K562 (cell line): ENCODE measurements around the gene SLC6A16. TPM values are rescaled to one million over a fixed set of nuclear protein-coding genes. Genes with fewer than 3 reads are reported as not detected.

Experiments
- BRCA1 ChIP-seq, 2 experiments: fragments of 450-650 bp in 1 of 2; sonication (generic) in 1 of 2; formaldehyde crosslinking in 1 of 2; IDR thresholded peaks; 2 replicates each; pipeline versions ENCODE4 v1.5.0 to v1.6.1; 2017 to 2020; ENCODE audit warnings: mild to moderate bottlenecking in 1 of 2, missing genetic modification reagents in 1 of 2
- CHCHD3 ChIP-seq: fragments of 250-450 bp; sonication (Bioruptor Pico); IDR thresholded peaks from 2 replicates; pipeline ENCODE4 v2.1.2; 2022; ENCODE audit warnings: mild to moderate bottlenecking
- EGR1 ChIP-seq: fragments of 450-650 bp; conservative IDR thresholded peaks from 2 replicates; pipeline ENCODE4 v1.6.1; 2017; ENCODE audit warnings: mild to moderate bottlenecking
- ERF ChIP-seq: fragments of 450-650 bp; formaldehyde crosslinking; IDR thresholded peaks from 2 replicates; pipeline ENCODE4 v1.4.0; 2020; ENCODE audit warnings: mild to moderate bottlenecking, mixed read lengths
- NONO ChIP-seq, 2 experiments: fragments of 200-400 bp in 1 of 2; fragments of 450-650 bp in 1 of 2; formaldehyde crosslinking in 1 of 2; IDR thresholded peaks; 2 replicates each; pipeline ENCODE4 v1.6.1; 2017; ENCODE audit warnings: low read depth in 2 of 2, mild to moderate bottlenecking in 2 of 2, moderate library complexity in 2 of 2, low read length in 1 of 2
- POLR3A ChIP-seq: IDR thresholded peaks from 2 replicates; pipeline ENCODE4 v1.6.1; 2011; ENCODE audit warnings: borderline replicate concordance, mild to moderate bottlenecking, moderate library complexity; ENCODE audit not compliant: insufficient read length, insufficient read depth; ENCODE audit errors: extremely low read depth
- PTTG1 ChIP-seq: fragments of 450-650 bp; IDR thresholded peaks from 2 replicates; pipeline ENCODE4 v1.6.1; 2016; ENCODE audit warnings: low read depth, mild to moderate bottlenecking, missing genetic modification characterization, missing compliant biosample characterization
- SRF ChIP-seq, 2 experiments: fragments of 250-450, 450-650 bp in 1 of 2; sonication (Bioruptor Pico) in 1 of 2; sonication (generic) in 1 of 2; formaldehyde crosslinking; IDR thresholded peaks; 2 replicates each; pipeline versions ENCODE4 v1.5.0 to v1.5.1; 2020 to 2022; ENCODE audit warnings: mild to moderate bottlenecking in 1 of 2, missing genetic modification reagents in 1 of 2
- TAL1 ChIP-seq: fragments of 450-650 bp; IDR thresholded peaks from 2 replicates; pipeline ENCODE4 v1.6.1; 2016; ENCODE audit warnings: mild to moderate bottlenecking
- U2AF2 ChIP-seq: fragments of 200-400 bp; formaldehyde crosslinking; optimal IDR thresholded peaks from 2 replicates; pipeline ENCODE3; 2017; ENCODE audit warnings: low read depth, mild to moderate bottlenecking, low read length
- ZBTB7A ChIP-seq: IDR thresholded peaks from 2 replicates; pipeline ENCODE4 v1.6.1; 2011; ENCODE audit warnings: low read depth, mild to moderate bottlenecking, low read length, moderate library complexity, borderline replicate concordance; ENCODE audit not compliant: control insufficient read depth
- ZFP36 ChIP-seq: fragments of 150-350 bp; IDR thresholded peaks from 2 replicates; pipeline ENCODE4 v1.6.1; 2018; ENCODE audit warnings: low read length, low read depth; ENCODE audit not compliant: partially characterized antibody
- ZNF699 ChIP-seq: fragments of 250-450 bp; sonication (Bioruptor Pico); IDR thresholded peaks from 2 replicates; pipeline ENCODE4 v1.8.0; 2021; ENCODE audit warnings: mild to moderate bottlenecking, moderate library complexity; ENCODE audit not compliant: insufficient replicate concordance
- polyA plus RNA-seq, 8 experiments: library from polyadenylated mRNA; depleted of rRNA in 4 of 8; stranded (reverse) in 5 of 8; unstranded in 3 of 8; fragments of >200 nt; fragmentation: Nextera tagmentation in 2 of 8; fragmentation: Illumina TruSeq in 1 of 8; extraction: Ambion mirVana in 2 of 8; extraction: Trizol in 1 of 8; gene quantifications; 2 replicates each; pipeline versions ENCODE4 v1.2.1 to v1.2.3, GENCODE V29; 2011 to 2014; ENCODE audit warnings: inconsistent platforms in 1 of 8, missing spikeins in 1 of 8
- total RNA-seq, 7 experiments: library from RNA; depleted of rRNA in 6 of 7; stranded (reverse); fragments of >200 nt in 6 of 7; fragmentation: Illumina TruSeq in 2 of 7; extraction: Trizol in 2 of 7; gene quantifications; 2 replicates each; pipeline versions ENCODE4 v1.2.1 to v1.2.3, GENCODE V29; 2011 to 2021; ENCODE audit warnings: low replicate concordance in 1 of 7
- TF ChIP-seq, protein P1 (sequence below), 2 experiments: fragments of 450-650 bp in 1 of 2; IDR thresholded peaks; 2 replicates each; pipeline ENCODE4 v1.6.1; 2011 to 2017; ENCODE audit warnings: low read depth in 2 of 2, antibody characterized with exemption in 1 of 2, borderline replicate concordance in 1 of 2, low read length in 1 of 2, mild to moderate bottlenecking in 1 of 2, mixed read lengths in 1 of 2; ENCODE audit not compliant: control insufficient read depth in 1 of 2
- TF ChIP-seq, protein P2 (sequence below): conservative IDR thresholded peaks from 2 replicates; pipeline ENCODE4 v1.6.1; 2011; ENCODE audit warnings: low read depth, mild to moderate bottlenecking, low read length; ENCODE audit not compliant: control insufficient read depth
- TF ChIP-seq, protein P3 (sequence below): fragments of 250-450 bp; sonication (Bioruptor Pico); IDR thresholded peaks from 2 replicates; pipeline ENCODE4 v1.8.0; 2022; ENCODE audit warnings: moderate library complexity, mild to moderate bottlenecking, inconsistent platforms
- TF ChIP-seq, protein P4 (sequence below), 2 experiments: fragments of 450-650 bp; IDR thresholded peaks; 2 replicates each; pipeline ENCODE4 v1.6.1; 2018; ENCODE audit warnings: mild to moderate bottlenecking in 2 of 2, low read depth in 1 of 2; ENCODE audit not compliant: partially characterized antibody in 2 of 2

Gene SLC6A16
- total and polyA plus RNA-seq, 9 of the 15 experiments (the other 6 are each of a cell fraction or from before 2014, with no cell fraction given), result 0.05 to 0.95 (median 0.36) TPM

DNA sequence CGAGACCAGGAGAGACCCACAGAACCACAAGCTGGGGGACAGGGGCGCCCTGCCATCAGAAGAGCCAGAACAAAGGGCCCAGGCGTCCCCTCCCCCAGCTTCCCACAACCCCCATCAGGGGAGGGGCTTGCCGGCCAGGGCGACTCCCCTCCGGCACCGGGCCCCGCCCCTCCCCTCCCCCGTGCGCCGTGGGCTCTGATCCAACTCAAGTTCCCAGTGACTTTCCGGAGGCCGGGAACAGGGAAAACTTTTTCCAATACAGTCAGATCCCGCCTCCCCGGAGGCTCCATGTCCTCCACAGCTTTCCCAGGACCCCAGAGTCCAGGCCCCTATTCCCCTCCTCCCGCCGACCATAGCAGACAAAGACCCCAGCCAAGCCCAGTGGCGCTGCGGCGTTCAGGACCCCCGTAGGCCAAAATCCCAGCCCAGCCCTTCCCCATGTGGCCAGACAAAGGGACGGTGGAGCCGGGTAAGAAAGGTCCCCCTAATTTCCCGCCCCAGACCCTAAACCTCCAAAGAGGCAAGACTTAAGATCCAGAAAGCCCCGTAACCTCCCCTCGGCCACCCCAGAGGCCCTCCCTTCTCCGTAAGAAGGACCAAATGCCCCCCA, 36.6 kb upstream of the SLC6A16 start (continued):
- TF ChIP-seq TAL1, result no peak
- TF ChIP-seq, protein P1, sequence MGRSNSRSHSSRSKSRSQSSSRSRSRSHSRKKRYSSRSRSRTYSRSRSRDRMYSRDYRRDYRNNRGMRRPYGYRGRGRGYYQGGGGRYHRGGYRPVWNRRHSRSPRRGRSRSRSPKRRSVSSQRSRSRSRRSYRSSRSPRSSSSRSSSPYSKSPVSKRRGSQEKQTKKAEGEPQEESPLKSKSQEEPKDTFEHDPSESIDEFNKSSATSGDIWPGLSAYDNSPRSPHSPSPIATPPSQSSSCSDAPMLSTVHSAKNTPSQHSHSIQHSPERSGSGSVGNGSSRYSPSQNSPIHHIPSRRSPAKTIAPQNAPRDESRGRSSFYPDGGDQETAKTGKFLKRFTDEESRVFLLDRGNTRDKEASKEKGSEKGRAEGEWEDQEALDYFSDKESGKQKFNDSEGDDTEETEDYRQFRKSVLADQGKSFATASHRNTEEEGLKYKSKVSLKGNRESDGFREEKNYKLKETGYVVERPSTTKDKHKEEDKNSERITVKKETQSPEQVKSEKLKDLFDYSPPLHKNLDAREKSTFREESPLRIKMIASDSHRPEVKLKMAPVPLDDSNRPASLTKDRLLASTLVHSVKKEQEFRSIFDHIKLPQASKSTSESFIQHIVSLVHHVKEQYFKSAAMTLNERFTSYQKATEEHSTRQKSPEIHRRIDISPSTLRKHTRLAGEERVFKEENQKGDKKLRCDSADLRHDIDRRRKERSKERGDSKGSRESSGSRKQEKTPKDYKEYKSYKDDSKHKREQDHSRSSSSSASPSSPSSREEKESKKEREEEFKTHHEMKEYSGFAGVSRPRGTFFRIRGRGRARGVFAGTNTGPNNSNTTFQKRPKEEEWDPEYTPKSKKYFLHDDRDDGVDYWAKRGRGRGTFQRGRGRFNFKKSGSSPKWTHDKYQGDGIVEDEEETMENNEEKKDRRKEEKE (IDR thresholded peaks at IDR 0.05; ENCODE audit: borderline replicate concordance in 1 of 2, control insufficient read depth in 1 of 2, low read depth in 2 of 2, low read length in 1 of 2), result no peak
- no peak for TF ChIP-seq PTTG1 (tag)
- peak; percentile 83 for TF ChIP-seq ZBTB7A
- no peak; the same call in 1 of the 2 replicates for TF ChIP-seq EGR1
- TF ChIP-seq U2AF2, result no peak
- no peak; a peak in 1 of 4 replicates for TF ChIP-seq SRF (CRISPR knock-in tag; IDR thresholded peaks at IDR 0.05)
- no peak for TF ChIP-seq ERF (CRISPR knock-in tag)
- TF ChIP-seq NONO (IDR thresholded peaks at IDR 0.05; ENCODE audit: low read depth in 2 of 2, low read length in 1 of 2), result no peak
- no peak for TF ChIP-seq BRCA1 (IDR thresholded peaks at IDR 0.05)
- TF ChIP-seq BRCA1 (CRISPR knock-in tag; IDR thresholded peaks at IDR 0.05), result no peak
- TF ChIP-seq CHCHD3 (CRISPR knock-in tag), result no peak
- TF ChIP-seq, protein P2, sequence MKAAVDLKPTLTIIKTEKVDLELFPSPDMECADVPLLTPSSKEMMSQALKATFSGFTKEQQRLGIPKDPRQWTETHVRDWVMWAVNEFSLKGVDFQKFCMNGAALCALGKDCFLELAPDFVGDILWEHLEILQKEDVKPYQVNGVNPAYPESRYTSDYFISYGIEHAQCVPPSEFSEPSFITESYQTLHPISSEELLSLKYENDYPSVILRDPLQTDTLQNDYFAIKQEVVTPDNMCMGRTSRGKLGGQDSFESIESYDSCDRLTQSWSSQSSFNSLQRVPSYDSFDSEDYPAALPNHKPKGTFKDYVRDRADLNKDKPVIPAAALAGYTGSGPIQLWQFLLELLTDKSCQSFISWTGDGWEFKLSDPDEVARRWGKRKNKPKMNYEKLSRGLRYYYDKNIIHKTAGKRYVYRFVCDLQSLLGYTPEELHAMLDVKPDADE, result no peak
- TF ChIP-seq, protein P3, sequence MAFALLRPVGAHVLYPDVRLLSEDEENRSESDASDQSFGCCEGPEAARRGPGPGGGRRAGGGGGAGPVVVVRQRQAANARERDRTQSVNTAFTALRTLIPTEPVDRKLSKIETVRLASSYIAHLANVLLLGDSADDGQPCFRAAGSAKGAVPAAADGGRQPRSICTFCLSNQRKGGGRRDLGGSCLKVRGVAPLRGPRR (CRISPR knock-in tag), result no peak
- no peak for TF ChIP-seq POLR3A
- no peak for TF ChIP-seq ZNF699 (CRISPR knock-in tag)
- TF ChIP-seq, protein P4, sequence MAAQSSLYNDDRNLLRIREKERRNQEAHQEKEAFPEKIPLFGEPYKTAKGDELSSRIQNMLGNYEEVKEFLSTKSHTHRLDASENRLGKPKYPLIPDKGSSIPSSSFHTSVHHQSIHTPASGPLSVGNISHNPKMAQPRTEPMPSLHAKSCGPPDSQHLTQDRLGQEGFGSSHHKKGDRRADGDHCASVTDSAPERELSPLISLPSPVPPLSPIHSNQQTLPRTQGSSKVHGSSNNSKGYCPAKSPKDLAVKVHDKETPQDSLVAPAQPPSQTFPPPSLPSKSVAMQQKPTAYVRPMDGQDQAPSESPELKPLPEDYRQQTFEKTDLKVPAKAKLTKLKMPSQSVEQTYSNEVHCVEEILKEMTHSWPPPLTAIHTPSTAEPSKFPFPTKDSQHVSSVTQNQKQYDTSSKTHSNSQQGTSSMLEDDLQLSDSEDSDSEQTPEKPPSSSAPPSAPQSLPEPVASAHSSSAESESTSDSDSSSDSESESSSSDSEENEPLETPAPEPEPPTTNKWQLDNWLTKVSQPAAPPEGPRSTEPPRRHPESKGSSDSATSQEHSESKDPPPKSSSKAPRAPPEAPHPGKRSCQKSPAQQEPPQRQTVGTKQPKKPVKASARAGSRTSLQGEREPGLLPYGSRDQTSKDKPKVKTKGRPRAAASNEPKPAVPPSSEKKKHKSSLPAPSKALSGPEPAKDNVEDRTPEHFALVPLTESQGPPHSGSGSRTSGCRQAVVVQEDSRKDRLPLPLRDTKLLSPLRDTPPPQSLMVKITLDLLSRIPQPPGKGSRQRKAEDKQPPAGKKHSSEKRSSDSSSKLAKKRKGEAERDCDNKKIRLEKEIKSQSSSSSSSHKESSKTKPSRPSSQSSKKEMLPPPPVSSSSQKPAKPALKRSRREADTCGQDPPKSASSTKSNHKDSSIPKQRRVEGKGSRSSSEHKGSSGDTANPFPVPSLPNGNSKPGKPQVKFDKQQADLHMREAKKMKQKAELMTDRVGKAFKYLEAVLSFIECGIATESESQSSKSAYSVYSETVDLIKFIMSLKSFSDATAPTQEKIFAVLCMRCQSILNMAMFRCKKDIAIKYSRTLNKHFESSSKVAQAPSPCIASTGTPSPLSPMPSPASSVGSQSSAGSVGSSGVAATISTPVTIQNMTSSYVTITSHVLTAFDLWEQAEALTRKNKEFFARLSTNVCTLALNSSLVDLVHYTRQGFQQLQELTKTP (IDR thresholded peaks at IDR 0.05; ENCODE audit: low read depth in 1 of 2, partially characterized antibody in 2 of 2), result no peak
- TF ChIP-seq ZFP36, result no peak
